ENCODE data around the gene AMOTL2.

Gene AMOTL2

DNA sequence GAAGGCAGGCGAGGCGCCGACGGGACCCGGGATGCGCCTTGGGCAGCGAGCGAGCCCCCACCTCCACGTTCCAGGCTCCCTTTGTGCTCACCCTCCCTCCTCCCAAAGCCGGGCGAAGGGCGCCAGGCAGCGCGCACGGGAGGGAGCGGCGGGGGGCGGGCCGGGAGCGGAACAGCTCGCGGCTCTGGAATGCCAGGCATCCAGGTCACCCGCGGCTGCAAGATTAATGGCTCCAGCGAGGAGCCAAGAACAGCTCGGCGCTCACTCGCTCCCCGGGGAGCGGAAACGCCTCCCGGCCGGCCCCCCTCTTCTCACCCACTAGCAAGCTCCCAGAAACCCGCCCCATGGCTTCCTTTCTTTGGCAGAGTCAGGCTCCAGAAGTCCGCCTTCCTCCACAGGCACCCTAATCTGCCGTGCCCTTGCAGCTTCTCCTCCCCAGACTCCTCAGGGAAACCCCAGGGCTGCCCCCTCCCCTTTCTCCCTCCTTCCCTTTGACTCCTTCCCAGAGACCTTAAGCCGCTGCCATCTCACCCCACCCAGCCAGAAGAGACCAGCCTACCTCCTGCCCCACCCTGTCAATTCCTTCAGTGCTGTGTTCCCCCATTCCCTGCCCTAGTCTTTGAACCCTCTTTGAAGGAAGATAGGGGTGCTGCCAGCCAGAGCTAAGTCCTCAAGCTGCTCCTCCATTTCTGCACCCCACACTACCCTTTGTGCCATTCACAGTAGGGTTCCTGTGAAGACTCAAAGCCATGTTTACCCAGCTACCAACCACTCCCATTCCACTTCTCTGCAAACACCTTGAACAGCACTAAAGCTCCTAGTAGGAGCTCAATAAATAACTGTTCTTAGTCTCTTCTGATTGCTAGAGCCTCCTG lies 9.9 kb downstream of the AMOTL2 start:
- no peak overlapping the region for H3K9ac ChIP-seq (ENCODE audit: low read length)
- TF ChIP-seq, protein P1, sequence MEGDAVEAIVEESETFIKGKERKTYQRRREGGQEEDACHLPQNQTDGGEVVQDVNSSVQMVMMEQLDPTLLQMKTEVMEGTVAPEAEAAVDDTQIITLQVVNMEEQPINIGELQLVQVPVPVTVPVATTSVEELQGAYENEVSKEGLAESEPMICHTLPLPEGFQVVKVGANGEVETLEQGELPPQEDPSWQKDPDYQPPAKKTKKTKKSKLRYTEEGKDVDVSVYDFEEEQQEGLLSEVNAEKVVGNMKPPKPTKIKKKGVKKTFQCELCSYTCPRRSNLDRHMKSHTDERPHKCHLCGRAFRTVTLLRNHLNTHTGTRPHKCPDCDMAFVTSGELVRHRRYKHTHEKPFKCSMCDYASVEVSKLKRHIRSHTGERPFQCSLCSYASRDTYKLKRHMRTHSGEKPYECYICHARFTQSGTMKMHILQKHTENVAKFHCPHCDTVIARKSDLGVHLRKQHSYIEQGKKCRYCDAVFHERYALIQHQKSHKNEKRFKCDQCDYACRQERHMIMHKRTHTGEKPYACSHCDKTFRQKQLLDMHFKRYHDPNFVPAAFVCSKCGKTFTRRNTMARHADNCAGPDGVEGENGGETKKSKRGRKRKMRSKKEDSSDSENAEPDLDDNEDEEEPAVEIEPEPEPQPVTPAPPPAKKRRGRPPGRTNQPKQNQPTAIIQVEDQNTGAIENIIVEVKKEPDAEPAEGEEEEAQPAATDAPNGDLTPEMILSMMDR (IDR thresholded peaks at IDR 0.05; ENCODE audit: low read length): no peak
- no peaks in the 10 kb centered on the region for H4K20me1 ChIP-seq (ENCODE audit: insufficient read depth, low read length)
- H3K4me2 ChIP-seq (ENCODE audit: low read length): no peak overlapping the region
- H3K4me1 ChIP-seq (ENCODE audit: insufficient read depth, low read length, severe bottlenecking): no peaks in the 10 kb centered on the region
- 0 out of 2 replicates have a peak, but pooled peaks cover 4% of the 10 kb centered on the region for H3K27me3 ChIP-seq (ENCODE audit: insufficient read depth, low read length)
- H3F3A ChIP-seq (ENCODE audit: insufficient read depth, low read length): no peaks in the 10 kb centered on the region
- H3K79me2 ChIP-seq (ENCODE audit: insufficient read depth, low read length): no peaks in the 10 kb centered on the region
- H3K4me3 ChIP-seq (ENCODE audit: low read depth, low read length, poor library complexity, severe bottlenecking): no peak overlapping the region
- H3K27ac ChIP-seq (ENCODE audit: low read depth, low read length, poor library complexity, severe bottlenecking): no peak overlapping the region
- H2AFZ ChIP-seq (ENCODE audit: low read length): no peak overlapping the region
- no peaks in the 10 kb centered on the region for H3K9me3 ChIP-seq (ENCODE audit: low read length)
- H3K36me3 ChIP-seq (ENCODE audit: insufficient read depth, low read length): no peaks in the 10 kb centered on the region
- H3K9me2 ChIP-seq (ENCODE audit: low read depth, low read length): no peaks in the 10 kb centered on the region

DNA sequence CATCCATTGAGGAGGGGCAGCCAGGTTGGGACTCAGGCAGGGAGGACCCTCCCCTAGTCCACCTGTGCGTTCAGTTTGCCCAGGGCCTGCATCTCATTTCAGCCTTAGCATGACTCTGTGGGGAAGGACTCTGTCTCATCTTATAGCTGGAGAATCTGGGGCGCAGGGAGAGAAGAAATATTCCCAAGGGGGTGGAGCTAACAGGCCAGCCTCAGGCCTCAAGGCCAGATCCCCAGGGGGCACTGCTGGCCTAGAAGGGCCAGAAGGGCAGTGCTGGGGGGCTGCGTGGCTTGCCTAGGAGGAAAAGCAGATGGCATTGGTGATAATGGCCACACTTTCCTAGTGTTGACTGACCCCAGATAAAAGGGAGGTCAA lies 10.9 kb downstream of the AMOTL2 start:
- Histone ChIP-seq H3K9me3 (ENCODE audit: low read length) (no peaks in the 10 kb centered on the region), H3K79me2 (ENCODE audit: insufficient read depth, low read length) (no peaks in the 10 kb centered on the region), H3K27ac (ENCODE audit: low read depth, low read length, poor library complexity, severe bottlenecking) (no peak overlapping the region), H3K9ac (ENCODE audit: low read length) (no peak overlapping the region), H3K27me3 (ENCODE audit: insufficient read depth, low read length) (0 out of 2 replicates have a peak, but pooled peaks cover 6% of the 10 kb centered on the region), H4K20me1 (ENCODE audit: insufficient read depth, low read length) (no peaks in the 10 kb centered on the region), H3F3A (ENCODE audit: insufficient read depth, low read length) (no peaks in the 10 kb centered on the region), H3K9me2 (ENCODE audit: low read depth, low read length) (no peaks in the 10 kb centered on the region), H3K4me1 (ENCODE audit: insufficient read depth, low read length, severe bottlenecking) (no peaks in the 10 kb centered on the region), H2AFZ (ENCODE audit: low read length) (no peak overlapping the region), H3K36me3 (ENCODE audit: insufficient read depth, low read length) (no peaks in the 10 kb centered on the region), H3K4me3 (ENCODE audit: low read depth, low read length, poor library complexity, severe bottlenecking) (no peak overlapping the region), H3K4me2 (ENCODE audit: low read length) (no peak overlapping the region)
- TF ChIP-seq EZH2 (IDR thresholded peaks at IDR 0.05; ENCODE audit: borderline replicate concordance, low read length): no peak
- TF ChIP-seq, protein P1 (IDR thresholded peaks at IDR 0.05; ENCODE audit: low read length): no peak

DNA sequence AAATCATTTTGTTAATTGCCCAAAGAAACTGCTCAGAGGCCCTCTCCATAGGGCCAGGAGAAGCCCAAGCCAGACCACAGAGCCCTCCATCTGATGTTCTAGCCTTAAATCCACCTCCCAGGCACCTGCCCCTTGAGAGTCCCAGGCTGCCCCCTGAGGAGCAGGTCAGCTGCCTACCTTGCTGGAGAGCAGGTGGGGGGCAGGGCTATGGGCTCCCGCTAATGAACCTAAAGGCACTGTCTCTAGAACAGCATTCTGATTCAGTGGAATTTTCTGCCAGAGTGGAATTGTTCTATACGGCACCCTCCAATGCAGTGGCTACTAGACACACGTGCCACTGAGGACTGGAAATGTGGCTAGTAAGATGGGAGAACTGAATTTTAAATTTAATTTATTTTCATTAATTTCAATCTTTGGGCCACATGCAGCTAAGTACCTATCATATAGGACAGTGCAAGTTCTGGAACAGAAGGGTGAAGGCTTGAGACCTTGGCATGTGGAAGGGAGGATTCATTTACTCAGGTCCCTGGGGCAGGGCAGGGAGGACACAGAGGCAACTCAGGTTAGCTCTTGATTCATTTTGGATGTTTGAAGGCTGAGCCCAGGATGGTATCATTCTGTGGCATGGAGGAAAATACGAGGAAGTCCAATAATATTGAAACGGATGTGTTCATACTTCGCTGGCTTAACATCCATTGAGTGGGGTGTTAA lies 11.4 kb downstream of the AMOTL2 start:
- no peaks in the 10 kb centered on the region for H4K20me1 ChIP-seq (ENCODE audit: insufficient read depth, low read length)
- no peak overlapping the region for H3K9ac ChIP-seq (ENCODE audit: low read length)
- 0 out of 2 replicates have a peak, but pooled peaks cover 6% of the 10 kb centered on the region for H3K27me3 ChIP-seq (ENCODE audit: insufficient read depth, low read length)
- no peaks in the 10 kb centered on the region for H3K4me1 ChIP-seq (ENCODE audit: insufficient read depth, low read length, severe bottlenecking)
- H3K27ac ChIP-seq (ENCODE audit: low read depth, low read length, poor library complexity, severe bottlenecking): no peak overlapping the region
- H3K36me3 ChIP-seq (ENCODE audit: insufficient read depth, low read length): no peaks in the 10 kb centered on the region
- H2AFZ ChIP-seq (ENCODE audit: low read length): no peak overlapping the region
- H3K4me2 ChIP-seq (ENCODE audit: low read length): no peak overlapping the region
- no peaks in the 10 kb centered on the region for H3K9me3 ChIP-seq (ENCODE audit: low read length)
- H3K9me2 ChIP-seq (ENCODE audit: low read depth, low read length): no peaks in the 10 kb centered on the region
- TF ChIP-seq, protein P1 (IDR thresholded peaks at IDR 0.05; ENCODE audit: low read length): no peak
- no peak for TF ChIP-seq EZH2 (IDR thresholded peaks at IDR 0.05; ENCODE audit: borderline replicate concordance, low read length)
- no peaks in the 10 kb centered on the region for H3F3A ChIP-seq (ENCODE audit: insufficient read depth, low read length)
- H3K4me3 ChIP-seq (ENCODE audit: low read depth, low read length, poor library complexity, severe bottlenecking): no peak overlapping the region
- no peaks in the 10 kb centered on the region for H3K79me2 ChIP-seq (ENCODE audit: insufficient read depth, low read length)
